Measurements from ENCODE around the gene ACSF3.
"Not testable (repeated sequence)": the region's sequence is repeated elsewhere in the genome, so short reads cannot be mapped to it uniquely, and the experiment has no call there.

ACSF3 gene

GRCh38 chr16:89157778-89158177 is 64.1 kb downstream of the ACSF3 start:
- Histone ChIP-seq H3K9ac (ENCODE audit: low read depth in 1 of 2, low read length in 2 of 2) (no peak overlapping the region), H3K27ac (ENCODE audit: low read depth in 2 of 2, low read length in 2 of 2) (no peak overlapping the region), H3K4me3 (ENCODE audit: low read length in 2 of 2) (no peak overlapping the region), H3K4me1 (ENCODE audit: control insufficient read depth in 2 of 2, insufficient read depth in 2 of 2, low read length in 2 of 2) (peaks cover 6 to 7% of the 10 kb centered on the region in 2 donors), H3K36me3 (ENCODE audit: control insufficient read depth in 2 of 2, insufficient read depth in 2 of 2, low read length in 2 of 2) (no peaks in the 10 kb centered on the region), H3K9me3 (ENCODE audit: control insufficient read depth in 2 of 2, low read length in 2 of 2) (no peaks in the 10 kb centered on the region), H3K27me3 (ENCODE audit: control insufficient read depth in 2 of 2, insufficient read depth in 2 of 2, low read length in 2 of 2) (peaks cover 5 to 8% of the 10 kb centered on the region in 2 donors)

- H3K9me3 ChIP-seq (ENCODE audit: control insufficient read depth in 2 of 2, low read length in 2 of 2), result no peaks in the 10 kb centered on the region
- no peak overlapping the region for H3K4me3 ChIP-seq (ENCODE audit: low read length in 2 of 2)
- H3K9ac ChIP-seq (ENCODE audit: low read depth in 1 of 2, low read length in 2 of 2), result no peak overlapping the region
- H3K27ac ChIP-seq (ENCODE audit: low read depth in 2 of 2, low read length in 2 of 2), result no peak overlapping the region
- peaks cover 7 to 9% of the 10 kb centered on the region in 2 donors for H3K4me1 ChIP-seq (ENCODE audit: control insufficient read depth in 2 of 2, insufficient read depth in 2 of 2, low read length in 2 of 2)
- peaks cover 5 to 8% of the 10 kb centered on the region in 2 donors for H3K27me3 ChIP-seq (ENCODE audit: control insufficient read depth in 2 of 2, insufficient read depth in 2 of 2, low read length in 2 of 2)
- H3K36me3 ChIP-seq (ENCODE audit: control insufficient read depth in 2 of 2, insufficient read depth in 2 of 2, low read length in 2 of 2), result no peaks in the 10 kb centered on the region
These were observed 65.6 kb downstream of the ACSF3 start for GRCh38 chr16:89159066-89159849.

- Histone ChIP-seq H3K9me3 (ENCODE audit: control insufficient read depth in 2 of 2, low read length in 2 of 2) (no peaks in the 10 kb centered on the region), H3K4me1 (ENCODE audit: control insufficient read depth in 2 of 2, insufficient read depth in 2 of 2, low read length in 2 of 2) (peaks cover 7 to 9% of the 10 kb centered on the region in 2 donors), H3K27ac (ENCODE audit: low read depth in 2 of 2, low read length in 2 of 2) (no peak overlapping the region), H3K27me3 (ENCODE audit: control insufficient read depth in 2 of 2, insufficient read depth in 2 of 2, low read length in 2 of 2) (peaks cover 5 to 8% of the 10 kb centered on the region in 2 donors), H3K9ac (ENCODE audit: low read depth in 1 of 2, low read length in 2 of 2) (no peak overlapping the region), H3K36me3 (ENCODE audit: control insufficient read depth in 2 of 2, insufficient read depth in 2 of 2, low read length in 2 of 2) (no peaks in the 10 kb centered on the region), H3K4me3 (ENCODE audit: low read length in 2 of 2) (no peak overlapping the region)
These were observed 66.2 kb downstream of the ACSF3 start for GRCh38 chr16:89159850-89160354.

DNA sequence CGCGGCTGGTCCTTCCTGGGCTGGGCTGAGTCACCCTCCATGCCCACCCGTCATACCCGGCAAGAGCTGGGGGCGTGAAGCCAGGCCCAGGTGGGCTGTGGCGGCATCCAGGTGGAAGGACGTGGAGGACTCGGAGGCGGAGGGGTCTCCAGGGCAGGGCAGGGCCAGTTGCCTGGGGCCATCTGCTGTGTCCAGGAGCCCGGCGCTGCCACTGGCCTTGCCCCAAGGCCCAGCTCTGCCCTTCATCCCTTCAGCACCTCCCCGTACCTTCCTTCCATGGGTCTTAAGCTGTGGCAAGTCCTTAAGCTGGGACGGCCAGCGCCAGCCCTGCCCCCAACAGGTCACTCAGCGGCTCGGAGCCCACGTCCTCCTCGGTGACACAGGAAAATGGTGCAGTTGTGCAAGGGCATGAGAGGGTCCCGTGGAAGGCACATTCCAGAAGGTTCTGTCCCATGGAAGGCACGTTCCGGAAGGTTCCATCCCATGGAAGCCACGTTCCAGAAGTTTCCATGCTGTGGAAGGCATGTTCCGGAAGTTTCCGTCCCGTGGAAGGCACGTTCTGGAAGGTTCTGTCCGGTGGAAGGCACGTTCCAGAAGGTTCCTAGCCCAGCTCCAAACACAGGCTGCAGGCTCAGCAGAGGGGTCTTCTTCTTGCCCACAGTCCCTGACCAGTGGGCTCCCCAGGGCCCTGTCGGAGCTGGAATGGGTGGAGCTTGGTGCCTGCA is 67.5 kb downstream of the ACSF3 start:
- Histone ChIP-seq H3K27ac (ENCODE audit: low read depth in 2 of 2, low read length in 2 of 2) (no peak overlapping the region), H3K36me3 (ENCODE audit: control insufficient read depth in 2 of 2, insufficient read depth in 2 of 2, low read length in 2 of 2) (no peaks in the 10 kb centered on the region), H3K4me1 (ENCODE audit: control insufficient read depth in 2 of 2, insufficient read depth in 2 of 2, low read length in 2 of 2) (peaks cover 0 to 3% of the 10 kb centered on the region in 2 donors), H3K4me3 (ENCODE audit: low read length in 2 of 2) (no peak overlapping the region), H3K9me3 (ENCODE audit: control insufficient read depth in 2 of 2, low read length in 2 of 2) (no peaks in the 10 kb centered on the region), H3K27me3 (ENCODE audit: control insufficient read depth in 2 of 2, insufficient read depth in 2 of 2, low read length in 2 of 2) (peaks cover 5 to 8% of the 10 kb centered on the region in 2 donors), H3K9ac (ENCODE audit: low read depth in 1 of 2, low read length in 2 of 2) (no peak overlapping the region)

DNA sequence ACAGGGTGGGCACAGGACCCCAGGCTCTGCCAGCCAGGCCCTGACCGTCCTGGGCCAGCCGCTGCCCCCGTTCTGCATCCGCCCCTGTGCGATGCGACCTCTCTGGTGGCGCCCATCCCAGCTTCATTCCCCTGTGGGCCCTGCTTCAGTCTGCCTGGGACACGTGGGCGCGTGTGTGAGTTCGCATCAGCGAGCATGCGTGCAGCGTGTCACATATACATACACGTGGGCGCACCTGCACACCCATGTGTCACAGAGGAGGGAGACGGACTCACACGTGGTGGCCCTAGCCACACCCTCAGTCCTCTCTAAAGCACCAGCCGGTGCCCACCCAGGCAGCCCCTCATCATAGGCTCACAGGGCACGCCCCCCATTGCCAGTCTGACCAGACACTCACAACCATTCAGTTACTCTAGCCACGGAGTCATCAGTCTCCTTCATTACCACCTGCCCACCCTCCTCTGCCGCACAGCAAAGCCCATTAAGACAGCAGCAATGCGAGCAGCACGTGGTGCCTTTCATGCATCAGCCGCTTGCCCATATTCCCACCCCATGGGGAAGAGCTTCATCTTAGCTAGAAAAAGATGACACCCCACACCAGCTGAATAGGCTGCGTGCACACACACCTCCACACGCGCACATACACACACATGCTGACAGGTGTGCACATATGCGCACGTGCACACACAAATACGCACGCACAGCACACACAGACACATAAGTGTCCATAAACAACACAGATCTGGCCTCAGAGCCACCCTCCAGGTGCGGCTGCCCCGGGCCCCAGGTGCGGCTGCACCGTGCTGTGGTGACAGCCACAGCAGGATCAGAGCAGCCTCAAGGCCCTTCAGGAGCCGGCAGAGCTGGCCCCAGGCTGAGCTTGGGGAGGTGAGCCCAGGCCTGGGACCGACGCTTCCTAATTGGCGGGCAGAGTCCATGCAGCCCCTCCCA is 68.4 kb downstream of the ACSF3 start:
- Histone ChIP-seq H3K4me3 (ENCODE audit: low read length in 2 of 2) (no peak overlapping the region), H3K27ac (ENCODE audit: low read depth in 2 of 2, low read length in 2 of 2) (no peak overlapping the region), H3K9me3 (ENCODE audit: control insufficient read depth in 2 of 2, low read length in 2 of 2) (no peaks in the 10 kb centered on the region), H3K4me1 (ENCODE audit: control insufficient read depth in 2 of 2, insufficient read depth in 2 of 2, low read length in 2 of 2) (peaks cover 1 to 4% of the 10 kb centered on the region in 2 donors), H3K27me3 (ENCODE audit: control insufficient read depth in 2 of 2, insufficient read depth in 2 of 2, low read length in 2 of 2) (peaks cover 1 to 3% of the 10 kb centered on the region in 2 donors), H3K9ac (ENCODE audit: low read depth in 1 of 2, low read length in 2 of 2) (no peak overlapping the region), H3K36me3 (ENCODE audit: control insufficient read depth in 2 of 2, insufficient read depth in 2 of 2, low read length in 2 of 2) (no peaks in the 10 kb centered on the region)

GRCh38 chr16:89163297-89163696 is 69.6 kb downstream of the ACSF3 start:
- H3K36me3 ChIP-seq (ENCODE audit: control insufficient read depth in 2 of 2, insufficient read depth in 2 of 2, low read length in 2 of 2), result no peaks in the 10 kb centered on the region
- H3K4me3 ChIP-seq (ENCODE audit: low read length in 2 of 2), result no peak overlapping the region
- H3K9me3 ChIP-seq (ENCODE audit: control insufficient read depth in 2 of 2, low read length in 2 of 2), result no peaks in the 10 kb centered on the region
- peaks cover 0 to 3% of the 10 kb centered on the region in 2 donors for H3K27me3 ChIP-seq (ENCODE audit: control insufficient read depth in 2 of 2, insufficient read depth in 2 of 2, low read length in 2 of 2)
- H3K4me1 ChIP-seq (ENCODE audit: control insufficient read depth in 2 of 2, insufficient read depth in 2 of 2, low read length in 2 of 2), result peaks cover 5 to 8% of the 10 kb centered on the region in 2 donors
- H3K9ac ChIP-seq (ENCODE audit: low read depth in 1 of 2, low read length in 2 of 2), result no peak overlapping the region
- no peak overlapping the region for H3K27ac ChIP-seq (ENCODE audit: low read depth in 2 of 2, low read length in 2 of 2)

DNA sequence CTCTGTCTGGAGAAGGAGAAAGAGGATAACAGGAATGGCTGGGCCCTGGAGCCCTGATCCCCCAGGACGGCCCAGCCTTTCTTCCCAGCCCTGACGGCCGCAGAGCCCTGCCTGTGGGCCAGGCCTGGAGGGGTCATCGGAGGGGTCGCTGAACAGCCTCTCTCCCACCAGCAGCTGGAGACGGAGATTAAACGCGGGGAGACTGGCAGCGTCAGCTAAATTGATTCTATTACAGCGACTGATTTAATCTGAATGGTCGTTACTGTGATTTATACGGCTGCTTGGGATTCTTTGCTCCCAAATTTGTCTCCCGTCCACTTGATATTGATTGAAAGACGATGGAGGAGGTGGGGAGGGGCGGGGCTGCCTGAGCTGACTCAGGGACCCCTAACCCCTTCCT is 70.8 kb downstream of the ACSF3 start:
- Histone ChIP-seq H3K9ac (ENCODE audit: low read depth in 1 of 2, low read length in 2 of 2) (no peak overlapping the region), H3K9me3 (ENCODE audit: control insufficient read depth in 2 of 2, low read length in 2 of 2) (no peaks in the 10 kb centered on the region), H3K4me1 (ENCODE audit: control insufficient read depth in 2 of 2, insufficient read depth in 2 of 2, low read length in 2 of 2) (peaks cover 5 to 8% of the 10 kb centered on the region in 2 donors), H3K27ac (ENCODE audit: low read depth in 2 of 2, low read length in 2 of 2) (no peak overlapping the region), H3K36me3 (ENCODE audit: control insufficient read depth in 2 of 2, insufficient read depth in 2 of 2, low read length in 2 of 2) (no peaks in the 10 kb centered on the region), H3K27me3 (ENCODE audit: control insufficient read depth in 2 of 2, insufficient read depth in 2 of 2, low read length in 2 of 2) (peaks cover 9 to 11% of the 10 kb centered on the region in 2 donors), H3K4me3 (ENCODE audit: low read length in 2 of 2) (no peak overlapping the region)

DNA sequence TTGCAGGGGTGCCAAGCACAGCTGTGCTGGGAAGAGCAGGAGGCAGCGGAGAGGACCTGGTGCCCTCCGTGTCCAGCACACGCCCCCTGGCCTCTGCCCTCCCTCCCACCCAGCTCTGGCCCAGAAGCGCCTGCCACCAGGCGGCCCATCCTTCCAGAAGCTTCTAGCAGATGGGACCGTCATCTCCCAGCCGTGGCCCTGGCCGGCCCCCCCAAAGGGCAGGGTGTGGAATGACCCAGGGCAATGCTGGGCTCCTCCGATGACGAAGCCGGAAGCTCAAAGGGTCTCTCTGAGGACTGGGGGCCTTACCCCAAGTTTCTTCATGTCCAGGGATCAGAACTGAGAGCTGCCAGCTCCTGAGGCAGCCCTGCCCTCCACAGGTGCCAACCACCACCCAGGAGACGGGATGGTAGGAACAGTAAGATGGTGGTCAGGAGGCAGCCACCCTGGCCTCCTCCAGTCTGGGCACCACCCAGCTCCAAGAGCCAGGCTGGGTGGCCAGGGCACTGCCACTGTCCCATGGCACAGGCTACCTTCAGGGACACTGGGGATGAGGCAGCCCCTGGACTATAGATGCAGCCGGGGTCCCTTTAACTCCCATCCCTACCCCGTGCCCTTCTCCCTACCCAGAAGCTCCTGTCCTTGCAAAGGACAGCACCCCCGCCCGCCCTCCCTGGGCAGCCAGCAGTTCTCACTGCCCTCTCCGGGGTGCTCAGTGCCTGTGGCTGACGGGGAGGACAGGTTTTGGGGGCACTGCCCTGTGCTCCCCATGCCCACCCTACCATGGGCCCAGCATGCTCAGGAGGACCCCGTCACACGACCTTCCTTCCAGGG is 71.4 kb downstream of the ACSF3 start:
- Histone ChIP-seq H3K36me3 (ENCODE audit: control insufficient read depth in 2 of 2, insufficient read depth in 2 of 2, low read length in 2 of 2) (no peaks in the 10 kb centered on the region), H3K4me3 (ENCODE audit: low read length in 2 of 2) (no peak overlapping the region), H3K9me3 (ENCODE audit: control insufficient read depth in 2 of 2, low read length in 2 of 2) (no peaks in the 10 kb centered on the region), H3K27me3 (ENCODE audit: control insufficient read depth in 2 of 2, insufficient read depth in 2 of 2, low read length in 2 of 2) (peaks cover 9 to 14% of the 10 kb centered on the region in 2 donors), H3K4me1 (ENCODE audit: control insufficient read depth in 2 of 2, insufficient read depth in 2 of 2, low read length in 2 of 2) (peaks cover 6 to 8% of the 10 kb centered on the region in 2 donors), H3K9ac (ENCODE audit: low read depth in 1 of 2, low read length in 2 of 2) (no peak overlapping the region), H3K27ac (ENCODE audit: low read depth in 2 of 2, low read length in 2 of 2) (no peak overlapping the region)

DNA sequence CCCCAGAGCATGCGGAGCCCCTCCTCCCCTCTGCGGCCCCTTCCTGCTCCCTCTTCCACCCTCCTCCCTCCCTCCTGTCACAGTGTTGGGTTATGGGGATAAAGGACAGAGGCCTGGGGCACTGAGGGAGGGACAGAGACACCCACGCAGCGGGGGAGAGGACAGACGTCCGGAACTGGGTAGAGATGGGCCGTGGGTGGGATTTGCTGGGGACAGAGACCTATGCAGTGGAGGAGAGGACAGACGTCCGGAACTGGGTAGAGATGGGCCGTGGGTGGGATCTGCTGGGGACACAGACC is 72.0 kb downstream of the ACSF3 start:
- not testable (repeated sequence) for H3K9me3 ChIP-seq (ENCODE audit: control insufficient read depth in 2 of 2, low read length in 2 of 2); H3K4me3 ChIP-seq (ENCODE audit: low read length in 2 of 2); H3K9ac ChIP-seq (ENCODE audit: low read depth in 1 of 2, low read length in 2 of 2); H3K27ac ChIP-seq (ENCODE audit: low read depth in 2 of 2, low read length in 2 of 2); H3K36me3 ChIP-seq (ENCODE audit: control insufficient read depth in 2 of 2, insufficient read depth in 2 of 2, low read length in 2 of 2)
- Histone ChIP-seq H3K4me1 (ENCODE audit: control insufficient read depth in 2 of 2, insufficient read depth in 2 of 2, low read length in 2 of 2) (peaks cover 11% of the 10 kb centered on the region in 2 donors), H3K27me3 (ENCODE audit: control insufficient read depth in 2 of 2, insufficient read depth in 2 of 2, low read length in 2 of 2) (peaks cover 9 to 16% of the 10 kb centered on the region in 2 donors)
